AG09309 (cell line): ENCODE results near the gene RBKS.

Source experiments
- DNase-seq: peaks from one replicate; pipeline ENCODE4 v3.0.0-alpha.2; 2010; ENCODE audit warnings: low read depth
- H3K4me3 ChIP-seq: 2 replicates; pipeline ENCODE4 v1.5.1; 2011; ENCODE audit warnings: mild to moderate bottlenecking, low read depth, low read length, moderate library complexity; ENCODE audit not compliant: control insufficient read depth
- CTCF ChIP-seq: IDR thresholded peaks from 2 replicates; pipeline ENCODE4 v1.5.1; 2011; ENCODE audit warnings: mild to moderate bottlenecking, low read depth, low read length, inconsistent platforms; ENCODE audit not compliant: insufficient read depth, control insufficient read depth; ENCODE audit errors: missing control alignments

RBKS gene

DNA sequence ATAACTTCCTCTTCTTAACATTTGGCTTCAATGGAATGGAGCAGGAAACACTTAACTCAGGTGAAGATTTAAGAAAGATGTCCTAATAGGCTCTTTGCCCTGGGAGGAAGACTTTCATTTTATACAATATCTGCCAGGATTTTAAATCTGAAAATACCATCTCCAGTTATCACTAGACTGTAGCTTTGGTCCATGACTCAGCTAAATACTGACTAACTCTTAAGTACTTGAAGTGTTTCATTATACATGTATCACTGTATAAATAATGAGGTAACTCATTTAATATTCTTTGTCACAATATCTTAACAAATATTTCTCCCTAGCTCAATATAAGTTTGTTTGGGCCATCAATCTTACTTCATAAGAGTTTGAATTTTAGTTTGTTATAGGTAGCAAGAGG, 34.7 kb downstream of the RBKS start:
- peak; percentile 29 for DNase-seq
- no peak for TF ChIP-seq CTCF
- H3K4me3 ChIP-seq, result no peak overlapping the region

- TF ChIP-seq CTCF, result no peak
- no peak overlapping the region for H3K4me3 ChIP-seq
- DNase-seq, result no peak
Observed at GRCh38 chr2:27854229-27854862, 35.8 kb downstream of the RBKS start.

GRCh38 chr2:27852691-27853090, 37.5 kb downstream of the RBKS start:
- no peak overlapping the region for H3K4me3 ChIP-seq
- DNase-seq, result no peak
- no peak for TF ChIP-seq CTCF

DNA sequence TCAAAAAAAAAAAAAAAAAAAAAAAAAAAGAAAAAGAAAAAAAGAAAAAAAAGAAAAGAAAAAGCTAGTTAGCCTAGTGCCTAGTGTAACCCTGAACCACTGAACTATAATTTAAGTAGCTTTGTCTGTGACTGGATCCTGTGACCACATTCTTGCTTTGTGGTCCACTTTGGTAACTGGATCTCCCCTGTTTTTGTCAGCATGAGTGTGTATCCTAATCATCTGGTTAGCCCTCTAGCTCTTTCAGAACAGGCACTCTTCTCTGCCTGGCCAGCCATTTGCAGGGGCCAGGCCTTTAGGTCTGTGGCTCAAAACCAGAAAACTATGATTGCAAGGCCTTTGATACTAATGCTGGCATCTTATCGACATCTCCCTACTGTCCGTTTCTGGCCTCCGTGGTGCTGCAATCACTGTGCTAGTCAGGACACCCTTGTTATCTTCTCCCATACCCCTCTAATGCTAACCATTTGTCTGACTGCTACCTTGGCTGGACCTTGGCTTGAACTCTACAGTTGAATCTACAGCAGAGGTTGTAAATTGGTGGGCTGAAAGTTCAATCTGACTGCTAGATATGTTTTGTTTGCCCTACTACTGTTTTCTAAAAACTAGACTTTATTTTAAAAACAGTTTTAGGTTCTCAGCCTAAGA, 40.5 kb downstream of the RBKS start:
- no peak overlapping the region for H3K4me3 ChIP-seq
- DNase-seq, result no peak
- no peak for TF ChIP-seq CTCF

- TF ChIP-seq CTCF, result no peak
- no peak for DNase-seq
- H3K4me3 ChIP-seq, result no peak overlapping the region
Observed at GRCh38 chr2:27847333-27847732, 42.9 kb downstream of the RBKS start.

DNA sequence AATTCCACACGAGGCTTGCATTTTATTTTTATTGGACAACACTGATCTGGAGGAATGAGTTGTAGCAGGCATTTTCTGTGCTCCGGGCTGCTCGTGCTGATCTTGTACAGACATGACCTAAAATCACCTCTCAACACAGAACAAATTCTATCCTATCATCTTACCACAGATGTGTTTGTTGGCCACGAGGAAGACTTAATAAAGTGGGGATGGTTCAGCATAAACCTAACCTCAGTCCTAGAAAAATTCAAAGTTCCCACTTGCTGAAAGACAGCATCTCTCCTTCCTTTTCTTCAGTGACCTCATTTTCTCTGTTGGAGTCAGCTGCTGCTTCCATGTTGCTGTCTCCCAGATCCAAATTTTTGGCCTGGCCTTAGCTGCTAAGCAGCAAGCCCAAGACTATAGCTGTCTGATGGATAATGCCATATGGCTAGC, 45.3 kb downstream of the RBKS start:
- no peak for DNase-seq
- H3K4me3 ChIP-seq, result no peak overlapping the region
- TF ChIP-seq CTCF, result no peak
